SHP77 treated with DMSO at 0.1 percent for 48 hours (cell line): ENCODE results near the gene KCNN3.
"Not testable (repeated sequence)": the region's sequence is repeated elsewhere in the genome, so short reads cannot be mapped to it uniquely, and the experiment has no call there.

ENCODE experiments used
- DNase-seq: peaks from one replicate; lab custom pipeline; 2025; lab: John Stamatoyannopoulos, UW

The KCNN3 gene

GRCh38 chr1:154870115-154870571 lies at the start of gene KCNN3:
Gene KCNN3, minus strand, starts transcription at chr1:154870281. Its CDS starts 317 bp downstream, at chr1:154869964.
- peak; percentile 98 for DNase-seq

GRCh38 chr1:154913273-154913672 lies 43.2 kb upstream of the KCNN3 start:
- no peak for DNase-seq

- no peak for DNase-seq
These were observed 42.7 kb upstream of the KCNN3 start for GRCh38 chr1:154912755-154913154.

GRCh38 chr1:154911691-154912550 lies 41.8 kb upstream of the KCNN3 start:
- no peak for DNase-seq

- DNase-seq: no peak
These were observed 40.8 kb upstream of the KCNN3 start for GRCh38 chr1:154910851-154911250.

DNA sequence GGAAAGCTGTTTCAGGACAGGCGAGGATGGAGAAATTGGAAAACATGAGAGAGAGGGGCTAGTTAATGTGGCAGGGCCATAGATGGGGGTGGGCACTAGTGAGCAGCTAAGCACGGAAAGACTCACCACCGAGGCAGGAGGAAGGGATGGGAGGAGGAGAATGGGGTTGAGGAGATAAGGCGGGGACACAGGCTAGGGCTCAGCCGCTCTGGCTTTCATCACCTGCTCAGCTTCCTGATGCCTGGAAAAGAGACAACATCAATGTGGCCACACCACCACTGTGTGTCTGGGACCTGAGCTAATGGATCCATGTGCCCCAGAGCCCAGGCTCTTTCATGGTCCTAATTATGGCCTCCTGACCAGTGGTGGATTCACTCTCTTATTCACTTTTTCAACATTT lies 38.9 kb upstream of the KCNN3 start:
- no peak for DNase-seq

GRCh38 chr1:154908129-154908528 lies 38.0 kb upstream of the KCNN3 start:
- DNase-seq: not testable (repeated sequence)

- no peak for DNase-seq
These were observed 36.6 kb upstream of the KCNN3 start for GRCh38 chr1:154906621-154907081.

DNA sequence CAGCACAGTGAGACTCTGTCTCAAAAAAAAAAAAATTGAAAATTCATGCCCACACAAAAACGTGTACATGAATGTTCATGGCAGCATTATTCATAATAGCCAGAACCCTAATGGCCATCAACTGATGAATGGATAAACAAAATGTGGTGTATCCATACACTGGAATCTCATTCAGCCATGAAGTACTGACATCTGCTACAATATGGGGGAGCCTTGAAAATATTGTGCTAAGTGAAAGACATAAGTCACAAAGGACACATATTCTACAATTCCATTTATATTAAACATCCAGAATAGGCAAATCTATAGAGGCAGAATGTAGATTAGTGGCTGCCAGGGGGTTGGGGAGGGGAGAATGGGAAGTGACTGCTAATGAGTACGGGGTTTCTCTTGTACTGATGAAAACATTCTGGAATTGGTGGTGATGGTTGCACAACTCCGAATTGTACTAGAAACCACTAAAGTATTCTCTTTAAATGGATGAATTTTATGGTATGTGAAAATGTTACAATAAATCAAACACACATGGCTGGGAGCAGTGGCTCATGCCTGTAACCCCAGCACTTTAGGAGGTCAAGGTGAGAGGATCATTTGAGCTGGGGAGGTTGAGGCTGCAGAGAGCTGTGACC lies 33.0 kb upstream of the KCNN3 start:
- no peak for DNase-seq

GRCh38 chr1:154901591-154901990 lies 31.5 kb upstream of the KCNN3 start:
- no peak for DNase-seq

DNA sequence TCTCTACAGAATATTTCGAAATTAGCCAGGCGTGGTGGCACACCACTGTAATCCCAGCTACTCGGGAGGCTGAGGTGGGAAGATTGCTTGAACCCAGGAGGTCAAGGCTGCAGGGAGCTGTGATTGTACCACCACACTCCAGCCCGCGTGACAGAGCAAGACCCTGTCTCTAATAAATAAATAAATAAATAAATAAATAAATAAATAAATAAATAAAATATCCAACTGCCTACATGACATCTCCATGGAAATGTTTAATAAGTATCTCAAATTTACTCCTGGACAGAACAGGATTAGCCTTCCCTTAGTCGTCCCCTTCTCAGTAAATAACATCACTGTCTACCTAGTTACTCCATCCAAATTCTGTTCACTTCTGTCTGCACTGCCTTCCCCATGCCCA lies 29.0 kb upstream of the KCNN3 start:
- DNase-seq: no peak

- DNase-seq: no peak
These were observed 26.7 kb upstream of the KCNN3 start for GRCh38 chr1:154896771-154897286.

DNA sequence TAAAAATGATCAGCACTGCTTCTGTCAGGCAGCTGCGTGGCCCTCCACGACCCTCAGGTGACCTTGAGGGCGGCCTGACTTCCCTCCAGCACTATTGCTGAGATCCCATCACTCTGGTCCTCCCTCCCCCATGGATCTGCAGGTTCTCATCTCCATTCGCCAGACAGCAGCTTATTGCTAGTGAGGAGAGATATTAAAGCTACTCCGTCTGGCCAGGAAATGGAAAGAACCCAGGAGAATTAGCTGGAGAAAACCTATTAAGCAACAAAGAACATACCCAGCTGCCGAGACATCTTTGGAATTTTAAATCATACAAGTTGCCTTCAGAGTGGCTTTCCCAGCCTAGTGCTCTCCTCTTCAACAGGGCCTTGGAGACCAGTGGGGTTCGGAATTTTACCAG lies 25.7 kb upstream of the KCNN3 start:
- no peak for DNase-seq

DNA sequence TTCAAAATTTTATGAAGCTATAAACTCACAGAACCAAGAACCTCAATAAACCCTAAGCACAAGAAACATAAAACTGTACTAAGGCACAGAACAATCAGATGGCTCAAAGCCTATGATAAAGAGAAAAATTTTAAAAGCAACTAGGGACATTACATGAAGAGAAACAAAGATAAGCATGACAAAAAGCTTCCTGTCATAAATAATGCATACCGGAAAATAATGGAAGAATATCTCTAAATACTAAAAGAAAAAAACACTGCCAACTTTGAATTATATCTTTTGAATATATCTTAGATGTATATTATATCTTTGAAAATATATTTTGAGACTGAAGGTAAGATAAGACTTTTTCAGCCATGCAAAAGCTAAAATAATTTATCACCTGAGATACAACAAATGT lies 21.4 kb upstream of the KCNN3 start:
- DNase-seq: no peak

- DNase-seq: no peak
These were observed 18.7 kb upstream of the KCNN3 start for GRCh38 chr1:154888757-154889156.

GRCh38 chr1:154886281-154887015 lies 16.4 kb upstream of the KCNN3 start:
- DNase-seq: no peak

DNA sequence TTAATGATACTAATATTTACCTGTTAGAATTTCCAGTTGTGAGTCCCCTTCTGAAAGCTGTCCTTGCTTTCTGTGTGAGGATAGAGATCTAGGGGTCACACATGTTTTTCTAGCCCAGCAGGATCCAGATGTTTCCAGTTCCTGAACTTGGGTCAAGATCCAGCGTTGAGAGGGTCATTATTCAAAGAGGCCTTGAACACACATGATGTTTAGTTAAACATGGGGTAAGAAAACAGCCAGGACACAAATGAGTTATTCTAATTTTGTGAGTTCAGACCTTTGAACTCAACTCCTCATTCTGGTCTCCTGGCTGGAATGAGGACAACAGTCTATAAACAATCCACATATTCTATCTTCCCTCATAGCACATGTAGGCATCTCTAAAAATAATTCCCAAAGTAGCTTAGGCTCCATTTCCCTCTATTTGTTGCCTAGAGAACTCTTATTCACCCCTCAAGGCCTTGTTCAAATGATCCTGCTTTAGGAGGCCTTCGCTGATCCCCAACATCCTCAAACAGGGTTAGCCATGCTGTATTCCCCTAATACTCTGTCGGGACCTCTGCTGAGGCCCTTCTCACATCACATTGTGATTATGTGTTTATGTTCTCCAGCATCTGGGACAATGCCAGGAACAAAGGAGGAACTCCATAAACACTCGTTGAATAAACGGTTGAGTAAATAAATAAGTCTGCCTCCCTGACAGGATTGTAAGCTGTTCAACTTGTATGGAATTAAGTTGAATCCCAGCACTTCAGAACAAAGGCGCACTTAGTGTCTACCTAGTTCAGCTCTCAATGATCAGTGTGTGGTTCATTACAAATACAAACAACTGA lies 15.0 kb upstream of the KCNN3 start:
- no peak for DNase-seq

- no peak for DNase-seq
These were observed 14.1 kb upstream of the KCNN3 start for GRCh38 chr1:154883919-154884868.

- no peak for DNase-seq
These were observed 11.9 kb upstream of the KCNN3 start for GRCh38 chr1:154881820-154882535.

- DNase-seq: no peak
These were observed 10.6 kb upstream of the KCNN3 start for GRCh38 chr1:154880671-154881070.
